Activated naive CD8-positive, alpha-beta T cell treated with anti-CD3 and anti-CD28 coated beads for 36 hours (primary cell): Measurements from ENCODE around the gene CAMTA1. TPM values are rescaled to one million over a fixed set of nuclear protein-coding genes. Genes with fewer than 3 reads are reported as not detected.

Source experiments
- DNase-seq: peaks from one replicate; pipeline ENCODE4 v3.0.0; 2021
- H3K27ac Mint-ChIP-seq: one replicate; pipeline ENCODE4 v1.8.0; 2022; ENCODE audit warnings: mild to moderate bottlenecking, moderate library complexity, mixed read lengths
- H3K27me3 Mint-ChIP-seq: one replicate; pipeline ENCODE4 v1.8.0; 2022; ENCODE audit warnings: mild to moderate bottlenecking, mixed read lengths
- H3K36me3 Mint-ChIP-seq: one replicate; pipeline ENCODE4 v1.8.0; 2021; ENCODE audit warnings: mild to moderate bottlenecking, mixed read lengths
- H3K4me1 Mint-ChIP-seq: one replicate; pipeline ENCODE4 v1.8.0; 2021; ENCODE audit warnings: mixed read lengths
- H3K4me3 Mint-ChIP-seq: one replicate; pipeline ENCODE4 v1.8.0; 2022; ENCODE audit warnings: mild to moderate bottlenecking, moderate library complexity, mixed read lengths
- H3K9me3 Mint-ChIP-seq: one replicate; pipeline ENCODE4 v1.8.0; 2022; ENCODE audit warnings: mixed read lengths
- total RNA-seq, 2 experiments: library from RNA; stranded (reverse); gene quantifications; one replicate each; pipeline ENCODE4 v1.2.3, GENCODE V29; 2021

The CAMTA1 gene
- total RNA-seq, 2 experiments from 2014 or later: 70.4 to 71.4 TPM

GRCh38 chr1:7110321-7110720 is 325.1 kb downstream of the CAMTA1 start:
- no peak for DNase-seq
- Mint-ChIP-seq H3K4me1 (no peaks in the 10 kb centered on the region), H3K4me3 (no peak overlapping the region), H3K27ac (no peak overlapping the region), H3K36me3 (no peaks in the 10 kb centered on the region), H3K27me3 (peaks cover 14% of the 10 kb centered on the region), H3K9me3 (no peaks in the 10 kb centered on the region)

GRCh38 chr1:7111853-7112252 is 326.6 kb downstream of the CAMTA1 start:
- H3K27me3 Mint-ChIP-seq: peaks cover 12% of the 10 kb centered on the region
- no peaks in the 10 kb centered on the region for H3K36me3 Mint-ChIP-seq
- no peak overlapping the region for H3K4me3 Mint-ChIP-seq
- peaks cover 4% of the 10 kb centered on the region for H3K9me3 Mint-ChIP-seq
- H3K27ac Mint-ChIP-seq: no peak overlapping the region
- no peak for DNase-seq
- no peaks in the 10 kb centered on the region for H3K4me1 Mint-ChIP-seq

DNA sequence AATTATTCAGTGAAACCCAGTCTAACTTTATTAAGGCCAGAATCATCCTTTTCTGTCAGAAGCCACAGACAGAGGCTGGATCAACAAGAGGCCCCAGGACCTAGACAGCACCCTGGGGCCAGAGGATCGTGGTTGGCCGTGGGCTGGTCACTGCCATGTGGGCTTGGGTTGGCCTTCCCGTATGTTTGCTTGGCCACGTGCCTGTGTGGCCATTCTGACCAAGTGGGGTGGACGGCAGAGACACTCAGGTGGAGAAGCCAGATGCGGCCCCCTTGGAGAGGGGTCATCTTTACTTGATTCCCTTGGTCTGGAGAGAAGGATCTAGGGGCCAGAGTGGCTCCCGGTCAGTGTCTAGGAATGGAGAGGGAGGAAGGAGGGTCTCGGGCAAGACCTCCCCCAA is 327.9 kb downstream of the CAMTA1 start:
- H3K4me1 Mint-ChIP-seq: no peaks in the 10 kb centered on the region
- H3K9me3 Mint-ChIP-seq: peaks cover 4% of the 10 kb centered on the region
- no peak overlapping the region for H3K27ac Mint-ChIP-seq
- DNase-seq: no peak
- no peaks in the 10 kb centered on the region for H3K36me3 Mint-ChIP-seq
- peaks cover 7% of the 10 kb centered on the region for H3K27me3 Mint-ChIP-seq
- H3K4me3 Mint-ChIP-seq: no peak overlapping the region

DNA sequence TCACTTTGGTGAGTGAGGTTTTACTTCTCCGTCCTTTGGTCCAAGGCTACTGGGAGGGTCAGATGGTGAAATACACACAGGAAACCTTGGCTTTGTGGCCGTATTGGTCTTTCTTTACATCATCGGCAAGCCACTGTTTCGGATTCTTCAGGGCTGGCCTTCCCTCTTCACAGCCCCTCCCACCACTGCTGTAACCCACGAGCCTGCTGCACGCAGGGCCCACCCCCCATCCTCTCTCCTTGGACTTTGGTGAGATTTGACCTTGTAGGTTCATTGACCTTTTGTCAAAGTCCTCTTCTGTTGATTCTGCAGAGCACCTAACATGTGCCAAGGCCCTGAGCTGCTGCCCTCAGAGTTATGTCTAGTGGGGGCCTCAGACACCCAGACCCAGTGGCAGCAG is 328.6 kb downstream of the CAMTA1 start:
- Mint-ChIP-seq H3K4me1 (no peaks in the 10 kb centered on the region), H3K27ac (no peak overlapping the region)

GRCh38 chr1:7116001-7116400 is 330.7 kb downstream of the CAMTA1 start:
- no peaks in the 10 kb centered on the region for H3K4me1 Mint-ChIP-seq
- H3K27ac Mint-ChIP-seq: no peak overlapping the region
- H3K9me3 Mint-ChIP-seq: peaks cover 4% of the 10 kb centered on the region
- H3K36me3 Mint-ChIP-seq: no peaks in the 10 kb centered on the region
- H3K4me3 Mint-ChIP-seq: no peak overlapping the region
- no peak for DNase-seq
- peaks cover 4% of the 10 kb centered on the region for H3K27me3 Mint-ChIP-seq

More for the DNA sequence above, 328.6 kb downstream of the CAMTA1 start:
- H3K9me3 Mint-ChIP-seq: peaks cover 4% of the 10 kb centered on the region
- no peak overlapping the region for H3K4me3 Mint-ChIP-seq
- DNase-seq: no peak
- no peaks in the 10 kb centered on the region for H3K36me3 Mint-ChIP-seq
- H3K27me3 Mint-ChIP-seq: peaks cover 7% of the 10 kb centered on the region

GRCh38 chr1:7117399-7118281 is 332.4 kb downstream of the CAMTA1 start:
- H3K9me3 Mint-ChIP-seq: peaks cover 4% of the 10 kb centered on the region
- H3K36me3 Mint-ChIP-seq: no peaks in the 10 kb centered on the region
- no peak for DNase-seq
- H3K27ac Mint-ChIP-seq: no peak overlapping the region
- H3K4me3 Mint-ChIP-seq: no peak overlapping the region
- no peaks in the 10 kb centered on the region for H3K27me3 Mint-ChIP-seq
- H3K4me1 Mint-ChIP-seq: no peaks in the 10 kb centered on the region

GRCh38 chr1:7119156-7119555 is 333.9 kb downstream of the CAMTA1 start:
- no peaks in the 10 kb centered on the region for H3K4me1 Mint-ChIP-seq
- no peak overlapping the region for H3K4me3 Mint-ChIP-seq
- H3K27me3 Mint-ChIP-seq: no peaks in the 10 kb centered on the region

DNA sequence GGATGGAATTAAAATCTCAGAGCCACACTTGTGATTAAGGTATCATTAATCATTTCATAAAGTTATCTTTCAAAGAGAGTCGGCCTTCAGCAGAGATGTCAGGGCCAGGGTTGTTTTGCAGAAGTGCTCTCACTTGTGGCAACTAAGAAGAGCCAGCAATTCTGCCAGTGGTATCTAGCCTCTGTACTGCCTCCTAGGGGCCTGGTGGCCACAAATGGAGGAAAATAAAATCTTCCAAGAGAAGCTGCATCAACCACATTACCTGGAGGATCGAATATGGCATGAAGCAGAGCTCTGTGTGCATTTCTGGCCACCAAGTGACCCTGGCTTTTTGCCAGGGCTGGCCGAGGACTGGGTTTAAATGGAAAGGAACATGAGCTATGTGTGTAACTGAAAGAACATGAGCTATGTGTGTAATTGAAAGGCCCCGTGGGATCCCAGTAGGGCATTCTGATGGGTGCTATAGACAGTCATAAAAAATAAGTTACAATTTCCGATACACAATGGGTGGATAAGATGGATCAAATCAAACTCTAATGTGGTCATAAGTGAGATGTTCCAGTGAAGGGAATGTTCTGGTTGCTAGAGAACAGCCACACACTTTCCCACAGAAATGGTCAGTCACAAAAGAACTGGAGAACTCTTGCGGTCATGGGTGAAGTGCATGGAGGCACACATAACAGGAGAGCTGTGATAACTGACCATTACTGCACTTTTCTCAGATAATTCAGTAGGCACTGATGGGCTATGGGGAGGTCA is 335.8 kb downstream of the CAMTA1 start:
- Mint-ChIP-seq H3K27me3 (no peaks in the 10 kb centered on the region), H3K4me3 (no peak overlapping the region), H3K27ac (no peak overlapping the region), H3K36me3 (no peaks in the 10 kb centered on the region), H3K4me1 (no peaks in the 10 kb centered on the region), H3K9me3 (peaks cover under 1% of the 10 kb centered on the region)
- no peak for DNase-seq

More at GRCh38 chr1:7119156-7119555, 333.9 kb downstream of the CAMTA1 start:
- H3K9me3 Mint-ChIP-seq: peaks cover 4% of the 10 kb centered on the region
- no peak for DNase-seq
- H3K36me3 Mint-ChIP-seq: no peaks in the 10 kb centered on the region
- no peak overlapping the region for H3K27ac Mint-ChIP-seq

GRCh38 chr1:7121622-7121988 is 336.4 kb downstream of the CAMTA1 start:
- H3K27me3 Mint-ChIP-seq: no peaks in the 10 kb centered on the region
- no peaks in the 10 kb centered on the region for H3K36me3 Mint-ChIP-seq
- H3K4me3 Mint-ChIP-seq: no peak overlapping the region
- no peaks in the 10 kb centered on the region for H3K9me3 Mint-ChIP-seq
- no peak for DNase-seq
- H3K27ac Mint-ChIP-seq: no peak overlapping the region
- H3K4me1 Mint-ChIP-seq: no peaks in the 10 kb centered on the region

DNA sequence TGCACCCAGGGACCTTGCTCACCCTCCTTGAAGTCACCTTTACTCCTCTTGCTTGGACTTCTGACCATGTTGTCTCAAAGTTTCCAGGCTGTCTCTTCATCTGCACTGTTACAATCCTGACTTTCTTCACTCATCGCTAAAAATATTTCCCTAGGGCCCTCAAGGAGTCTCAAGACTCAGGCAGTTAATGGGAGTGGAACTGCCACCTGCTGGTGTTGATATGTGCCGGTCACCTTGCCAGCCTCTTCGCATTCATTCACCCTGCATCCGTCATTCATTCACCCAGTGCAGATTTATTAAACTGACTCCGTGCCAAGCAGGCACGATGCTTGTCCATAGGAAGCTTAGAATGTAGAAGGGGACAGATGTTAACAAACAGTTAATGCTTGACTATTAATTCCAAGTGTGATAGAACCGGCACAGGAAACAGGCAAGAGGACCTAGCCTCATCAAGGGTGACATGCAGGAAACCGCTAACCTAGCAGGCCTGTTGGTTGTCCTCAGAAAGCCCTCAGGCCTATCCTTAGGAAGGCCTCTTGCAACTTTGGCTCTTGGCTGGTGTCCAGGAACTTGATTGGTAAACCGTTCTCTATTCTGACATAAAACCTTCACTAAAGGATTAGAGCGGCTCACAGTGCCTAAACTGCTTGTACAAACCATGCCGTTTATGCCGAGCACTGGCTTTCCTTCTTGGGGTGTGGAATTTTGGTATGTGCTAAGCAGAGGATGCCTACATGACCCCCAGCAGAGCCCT is 342.2 kb downstream of the CAMTA1 start:
- H3K27ac Mint-ChIP-seq: no peak overlapping the region
- H3K9me3 Mint-ChIP-seq: peaks cover 1% of the 10 kb centered on the region

DNA sequence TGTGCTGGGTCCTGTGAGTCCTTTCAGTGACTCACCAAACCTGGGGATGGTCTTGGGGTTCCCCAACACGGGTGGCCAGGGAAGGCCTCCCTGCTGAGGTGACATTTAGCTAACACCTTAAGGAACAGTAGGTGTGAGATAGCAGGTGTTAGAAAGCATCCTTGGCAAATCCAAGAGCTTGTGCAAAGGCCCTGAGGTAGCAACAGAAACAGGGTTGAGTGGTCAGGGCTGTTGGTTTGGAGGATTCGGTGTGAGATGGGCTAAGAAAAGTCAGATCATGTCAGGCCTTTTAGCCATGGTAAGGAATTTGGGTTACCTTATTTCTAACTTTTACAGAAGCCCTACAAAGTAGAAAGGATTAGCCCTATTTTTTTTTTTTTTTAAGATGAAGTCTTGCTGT is 343.0 kb downstream of the CAMTA1 start:
- H3K27ac Mint-ChIP-seq: no peak overlapping the region
- H3K9me3 Mint-ChIP-seq: peaks cover 1% of the 10 kb centered on the region
- no peak for DNase-seq
- H3K4me3 Mint-ChIP-seq: no peak overlapping the region
- H3K4me1 Mint-ChIP-seq: peaks cover 1% of the 10 kb centered on the region
- no peaks in the 10 kb centered on the region for H3K36me3 Mint-ChIP-seq
- peaks cover 26% of the 10 kb centered on the region for H3K27me3 Mint-ChIP-seq

More for the DNA sequence above, 342.2 kb downstream of the CAMTA1 start:
- H3K27me3 Mint-ChIP-seq: peaks cover 26% of the 10 kb centered on the region
- no peak overlapping the region for H3K4me3 Mint-ChIP-seq
- no peak for DNase-seq
- no peaks in the 10 kb centered on the region for H3K36me3 Mint-ChIP-seq
- peaks cover 1% of the 10 kb centered on the region for H3K4me1 Mint-ChIP-seq

DNA sequence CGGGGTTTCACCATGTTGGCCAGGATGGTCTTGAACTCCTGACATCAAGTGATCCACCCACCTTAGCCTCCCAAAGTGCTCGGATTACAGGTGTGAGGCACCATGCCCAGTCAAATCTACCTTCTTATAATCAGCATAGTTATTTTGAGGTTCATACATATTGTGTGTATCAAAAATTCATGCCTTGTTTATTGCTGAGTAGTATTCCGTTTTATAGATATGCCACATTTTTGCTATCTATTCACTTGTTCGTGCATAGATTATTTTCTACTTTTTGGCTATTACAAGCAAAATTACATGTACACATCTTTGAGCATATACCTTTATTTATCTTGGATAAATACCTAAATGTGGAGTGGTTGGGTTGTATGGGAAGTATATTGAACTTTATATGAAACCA is 344.9 kb downstream of the CAMTA1 start:
- no peak for DNase-seq
- H3K4me3 Mint-ChIP-seq: no peak overlapping the region
- peaks cover 1% of the 10 kb centered on the region for H3K4me1 Mint-ChIP-seq
- peaks cover 26% of the 10 kb centered on the region for H3K27me3 Mint-ChIP-seq
- H3K27ac Mint-ChIP-seq: no peak overlapping the region
- H3K36me3 Mint-ChIP-seq: no peaks in the 10 kb centered on the region
- peaks cover 1% of the 10 kb centered on the region for H3K9me3 Mint-ChIP-seq

GRCh38 chr1:7135493-7135892 is 350.2 kb downstream of the CAMTA1 start:
- no peak overlapping the region for H3K27ac Mint-ChIP-seq
- peaks cover 26% of the 10 kb centered on the region for H3K27me3 Mint-ChIP-seq
- DNase-seq: no peak
- H3K36me3 Mint-ChIP-seq: no peaks in the 10 kb centered on the region
- peaks cover 1% of the 10 kb centered on the region for H3K9me3 Mint-ChIP-seq
- H3K4me3 Mint-ChIP-seq: no peak overlapping the region
- no peaks in the 10 kb centered on the region for H3K4me1 Mint-ChIP-seq

DNA sequence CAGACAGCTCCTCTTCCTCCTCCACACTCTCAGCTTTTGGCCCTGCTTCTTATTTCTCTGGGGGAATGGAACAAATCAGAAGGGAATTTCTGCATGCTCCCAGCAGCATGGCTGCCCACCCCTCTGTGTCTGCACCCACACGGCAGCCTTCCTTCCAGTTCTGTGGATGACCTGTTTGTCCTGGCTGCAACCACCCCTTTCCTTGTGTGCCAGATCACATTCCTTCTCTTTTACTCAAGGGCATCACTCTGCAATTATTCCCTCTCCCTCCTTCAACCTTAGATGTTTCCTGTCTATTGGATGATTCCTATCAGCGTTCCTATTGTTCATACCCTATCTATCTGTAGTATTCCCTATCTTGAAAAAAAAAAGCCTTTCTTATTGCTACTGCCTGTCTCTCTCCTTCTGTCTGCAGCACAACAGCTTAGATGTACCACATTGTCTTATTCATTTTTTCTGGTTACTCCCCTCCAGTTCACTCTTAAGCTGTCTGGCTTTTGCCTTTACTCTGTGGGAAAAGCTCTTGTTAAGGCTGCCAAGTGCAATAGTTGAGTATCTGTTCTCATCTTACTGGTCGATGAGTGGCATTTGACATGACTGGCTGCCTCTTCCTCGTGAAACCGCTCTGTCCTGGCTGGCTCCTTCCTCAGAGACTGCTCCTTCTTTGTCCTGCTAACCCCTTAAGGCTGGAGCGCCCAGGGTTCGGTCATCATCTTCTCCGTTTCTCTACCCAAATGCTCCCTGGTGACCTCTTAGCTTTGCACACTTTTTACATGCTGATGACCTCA is 351.1 kb downstream of the CAMTA1 start:
- no peaks in the 10 kb centered on the region for H3K4me1 Mint-ChIP-seq
- no peaks in the 10 kb centered on the region for H3K36me3 Mint-ChIP-seq
- H3K27ac Mint-ChIP-seq: no peak overlapping the region
- no peak for DNase-seq
- peaks cover 18% of the 10 kb centered on the region for H3K27me3 Mint-ChIP-seq
- H3K4me3 Mint-ChIP-seq: no peak overlapping the region
- no peaks in the 10 kb centered on the region for H3K9me3 Mint-ChIP-seq
